ENCODE data around the gene MMP11. TPM values are rescaled to one million over a fixed set of nuclear protein-coding genes. Genes with fewer than 3 reads are reported as not detected.

Gene MMP11
- total and polyA plus RNA-seq, 2 of the 13 experiments (the other 11 are each of a cell fraction or from before 2014, with no cell fraction given): 8.9 to 28.6 TPM

- peak; percentile 78; the same call in 1 of the 2 replicates for TF ChIP-seq ZBTB39 (CRISPR knock-in tag; IDR thresholded peaks at IDR 0.05)
- peak; percentile 56; the same call in 1 of the 2 replicates for TF ChIP-seq SMAD3 (CRISPR knock-in tag; IDR thresholded peaks at IDR 0.05)
- TF ChIP-seq TFDP1 (CRISPR knock-in tag; IDR thresholded peaks at IDR 0.05; ENCODE audit: borderline replicate concordance): no peak; the same call in 1 of the 2 replicates
- no peak for TF ChIP-seq SATB2 (CRISPR knock-in tag; IDR thresholded peaks at IDR 0.05)
- TF ChIP-seq MLX (CRISPR knock-in tag; IDR thresholded peaks at IDR 0.05): peak; percentile 81
- TF ChIP-seq ZBTB46 (CRISPR knock-in tag; IDR thresholded peaks at IDR 0.05; ENCODE audit: borderline replicate concordance): no peak
- TF ChIP-seq GATA4 (IDR thresholded peaks at IDR 0.05; ENCODE audit: borderline replicate concordance, low read depth): peak; percentile 58; the same call in 1 of the 2 replicates
- peak; percentile 43; the same call in 1 of the 2 replicates for TF ChIP-seq MEF2D (CRISPR knock-in tag; IDR thresholded peaks at IDR 0.05)
- peak; percentile 28; the same call in 1 of the 2 replicates for TF ChIP-seq ZNF362 (CRISPR knock-in tag; IDR thresholded peaks at IDR 0.05; ENCODE audit: borderline replicate concordance)
- TF ChIP-seq CREB3 (CRISPR knock-in tag; IDR thresholded peaks at IDR 0.05): no peak
- no peak for TF ChIP-seq ZNF496 (CRISPR knock-in tag; IDR thresholded peaks at IDR 0.05; ENCODE audit: insufficient replicate concordance)
- TF ChIP-seq ZHX1 (CRISPR knock-in tag; IDR thresholded peaks at IDR 0.05; ENCODE audit: low read depth): peak; percentile 49; the same call in 1 of the 2 replicates
- peak; percentile 82 for TF ChIP-seq HNRNPLL (IDR thresholded peaks at IDR 0.05; ENCODE audit: low read depth, low read length, poor library complexity, severe bottlenecking)
Observed at GRCh38 chr22:23767673-23768548, 4.7 kb upstream of the MMP11 start, which contains the start of gene CHCHD10 (continued).
